ENCODE results near the gene LILRB5.
A peak's percentile ranks its signal among the peaks of the same experiment; 100 is the strongest.
"Not testable (repeated sequence)": the region's sequence is repeated elsewhere in the genome, so short reads cannot be mapped to it uniquely, and the experiment has no call there.

The LILRB5 gene

GRCh38 chr19:54214217-54214616, 42.9 kb downstream of the LILRB5 start:
- not testable (repeated sequence) for DNase-seq (ENCODE audit: low read depth, low spot score)

- no peak for DNase-seq (ENCODE audit: low read depth, low spot score)
These were observed 45.8 kb downstream of the LILRB5 start for GRCh38 chr19:54211235-54211634.

GRCh38 chr19:54209811-54210494, 47.1 kb downstream of the LILRB5 start:
- peak; percentile 99 for DNase-seq (ENCODE audit: low read depth, low spot score)

DNA sequence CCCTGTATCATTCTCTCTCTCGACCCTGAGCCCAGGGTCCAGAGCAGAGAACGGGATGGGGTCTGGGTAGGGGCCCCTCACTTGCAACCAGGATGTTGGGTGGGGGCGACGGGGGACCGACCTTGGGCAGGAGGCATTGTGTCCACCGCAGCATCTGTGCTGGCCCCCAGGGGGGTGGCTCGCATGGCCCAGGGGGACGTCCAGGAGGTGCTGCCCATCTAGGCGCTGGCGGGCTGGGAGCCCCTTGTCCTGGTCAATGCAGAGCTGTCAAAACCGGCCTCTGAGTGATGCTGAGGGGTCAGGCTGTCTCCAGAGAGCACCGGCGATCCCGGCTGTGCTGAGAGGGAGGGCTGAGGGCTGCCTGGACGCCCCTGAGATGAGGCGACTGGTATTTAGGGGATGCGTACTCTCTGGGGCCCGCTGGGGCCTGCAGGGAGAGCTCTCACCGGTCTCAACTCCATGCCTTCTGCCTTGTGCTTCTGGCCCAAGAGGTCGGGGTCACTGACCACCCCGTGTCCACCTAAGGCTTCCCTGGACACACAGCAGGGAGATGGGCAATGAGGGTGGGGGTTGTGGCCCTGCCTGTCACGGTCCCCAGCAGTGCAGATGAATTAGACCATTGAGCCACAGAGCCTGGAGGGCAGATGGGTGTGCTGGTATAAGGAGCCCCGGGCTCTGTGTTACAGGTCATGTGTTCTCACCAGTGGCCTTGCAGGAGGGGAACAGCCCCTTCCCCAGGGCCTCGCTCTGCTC, 47.8 kb downstream of the LILRB5 start:
- peak; percentile 8 for DNase-seq (ENCODE audit: low read depth, low spot score)

DNA sequence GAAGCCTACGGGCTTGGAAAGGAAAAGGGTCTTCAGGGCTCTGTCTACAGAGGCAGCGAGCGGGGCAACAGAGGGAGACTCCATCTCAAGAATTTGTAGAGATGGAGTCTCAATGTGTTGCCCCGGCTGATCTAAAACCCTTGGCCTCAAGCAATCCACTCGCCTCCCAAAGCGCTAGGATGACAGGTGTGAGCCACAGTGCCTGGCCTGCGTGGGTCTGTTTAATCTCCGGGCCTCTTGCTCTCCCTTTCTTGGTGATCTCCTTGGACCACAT, 48.4 kb downstream of the LILRB5 start:
- DNase-seq (ENCODE audit: low read depth, low spot score): peak; percentile 10

GRCh38 chr19:54207983-54208783, 48.9 kb downstream of the LILRB5 start:
- peak; percentile 69 for DNase-seq (ENCODE audit: low read depth, low spot score)

DNA sequence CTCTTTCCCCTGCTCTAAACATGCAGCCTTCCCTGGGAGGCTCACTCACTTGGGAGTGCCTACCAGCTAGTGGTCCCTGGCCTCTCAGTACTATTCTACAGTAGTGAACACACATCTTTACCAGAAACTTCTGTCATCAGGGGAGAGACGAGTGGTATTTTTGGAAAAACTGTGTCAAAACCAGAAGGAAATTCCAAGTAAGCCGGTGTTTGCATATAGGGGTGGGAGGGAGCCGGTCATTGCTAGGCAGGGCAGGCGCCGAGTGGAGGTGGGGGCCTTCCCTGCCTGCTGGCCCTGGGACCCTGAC, 49.4 kb downstream of the LILRB5 start:
- no peak for DNase-seq (ENCODE audit: low read depth, low spot score)

DNA sequence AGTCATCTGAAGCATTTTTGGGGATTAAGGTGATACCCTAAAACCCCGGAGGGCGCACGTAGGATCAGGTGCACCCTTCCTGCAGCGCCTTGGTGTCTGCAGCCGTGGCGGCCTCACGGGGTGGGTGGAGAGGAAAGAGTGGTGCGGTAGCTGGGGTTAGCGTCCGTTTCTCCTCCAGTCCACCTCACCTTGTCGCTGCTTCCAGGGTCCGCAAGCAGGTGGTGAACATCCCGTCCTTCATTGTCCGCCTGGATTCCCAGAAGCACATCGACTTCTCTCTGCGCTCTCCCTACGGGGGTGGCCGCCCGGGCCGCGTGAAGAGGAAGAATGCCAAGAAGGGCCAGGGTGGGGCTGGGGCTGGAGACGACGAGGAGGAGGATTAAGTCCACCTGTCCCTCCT, 49.9 kb downstream of the LILRB5 start:
- not testable (repeated sequence) for DNase-seq (ENCODE audit: low read depth, low spot score)

- no peak for DNase-seq (ENCODE audit: low read depth, low spot score)
These were observed 50.3 kb downstream of the LILRB5 start for GRCh38 chr19:54206831-54207177.

- no peak for DNase-seq (ENCODE audit: low read depth, low spot score)
These were observed 50.8 kb downstream of the LILRB5 start for GRCh38 chr19:54206030-54206830.

- DNase-seq (ENCODE audit: low read depth, low spot score): no peak
These were observed 52.2 kb downstream of the LILRB5 start for GRCh38 chr19:54204767-54205468.

- no peak for DNase-seq (ENCODE audit: low read depth, low spot score)
These were observed 53.9 kb downstream of the LILRB5 start for GRCh38 chr19:54203151-54203611.

DNA sequence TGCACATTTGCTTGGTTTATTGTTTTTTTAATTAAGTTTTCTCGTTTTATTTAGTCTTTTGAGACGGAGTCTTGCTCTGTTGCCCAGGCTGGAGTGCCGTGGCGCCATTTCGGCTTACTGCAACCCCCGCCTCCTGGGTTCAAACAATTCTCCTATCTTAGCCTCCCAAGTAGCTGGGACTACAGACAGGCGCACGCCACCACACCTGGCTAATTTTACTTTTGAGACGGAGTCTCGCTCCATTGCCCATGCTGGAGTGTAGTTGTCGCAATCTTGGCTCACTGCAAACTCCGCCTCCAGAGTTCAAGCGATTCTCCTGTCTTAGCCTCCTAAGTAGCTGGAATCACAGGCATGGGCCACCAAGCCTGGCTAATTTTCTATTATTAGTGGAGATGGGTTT, 55.1 kb downstream of the LILRB5 start:
- no peak for DNase-seq (ENCODE audit: low read depth, low spot score)

- no peak for DNase-seq (ENCODE audit: low read depth, low spot score)
These were observed 55.8 kb downstream of the LILRB5 start for GRCh38 chr19:54201172-54201701.

Measured in astrocyte of the hippocampus (primary cell).